ENCODE results near the gene EVC2.
"Not testable (repeated sequence)": the region's sequence is repeated elsewhere in the genome, so short reads cannot be mapped to it uniquely, and the experiment has no call there.

Gene EVC2

DNA sequence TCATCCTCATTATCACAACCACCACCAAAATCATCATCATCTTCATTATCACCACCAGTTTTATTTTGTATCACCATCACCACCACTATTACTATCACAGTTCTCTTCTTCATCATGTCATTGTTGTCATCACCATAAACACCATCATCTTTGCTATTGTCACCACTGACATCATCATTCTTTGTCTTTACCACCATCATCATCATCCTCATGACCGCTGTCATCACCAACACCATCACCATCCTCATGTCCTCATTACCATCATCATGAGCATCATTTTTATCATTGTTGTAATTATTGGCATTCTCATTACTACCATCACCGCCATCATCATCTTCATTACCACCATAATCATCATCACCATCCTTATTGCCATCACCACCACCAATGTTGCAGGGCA is 34.0 kb upstream of the EVC2 start:
- no peak for DNase-seq (ENCODE audit: low spot score)

DNA sequence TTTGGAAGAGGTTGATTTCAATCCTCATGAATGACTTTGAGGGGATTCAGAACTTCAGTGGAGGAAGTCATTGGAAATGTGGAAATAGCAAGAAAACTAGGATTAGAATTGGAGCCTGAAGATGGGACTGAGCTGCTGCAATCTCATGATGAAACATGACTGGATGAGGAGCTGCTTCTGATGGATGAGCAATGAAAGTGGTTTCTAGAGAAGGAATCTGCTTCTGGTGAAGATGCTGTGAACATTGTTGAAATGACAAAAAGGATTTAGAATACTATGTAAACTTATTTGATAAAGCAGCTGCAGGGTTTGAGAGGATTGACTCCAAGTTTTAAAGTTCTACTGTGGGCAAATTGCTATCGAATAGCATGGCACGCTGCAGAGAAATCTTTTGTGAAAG is 29.7 kb upstream of the EVC2 start:
- DNase-seq (ENCODE audit: low spot score), result no peak

DNA sequence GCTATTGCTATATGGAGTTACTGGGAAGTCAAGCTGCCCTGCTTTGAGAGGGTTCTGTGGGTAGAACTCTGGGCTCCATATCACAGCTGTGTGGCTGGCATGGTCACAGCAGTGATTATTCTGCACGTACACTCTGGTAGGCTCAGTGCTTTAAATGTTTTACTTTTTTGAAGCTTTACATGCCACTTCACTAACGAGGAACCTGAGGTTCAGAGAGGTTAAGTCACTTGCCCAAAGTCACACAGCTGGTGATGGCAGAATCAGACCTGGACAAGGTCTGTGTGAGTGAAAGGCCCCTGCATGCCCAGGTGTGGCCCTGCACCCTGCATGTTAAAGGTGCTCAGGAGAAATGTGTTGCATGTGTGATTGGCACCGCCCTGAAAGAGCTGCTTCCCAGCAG is 27.1 kb upstream of the EVC2 start:
- DNase-seq (ENCODE audit: low spot score), result no peak

DNA sequence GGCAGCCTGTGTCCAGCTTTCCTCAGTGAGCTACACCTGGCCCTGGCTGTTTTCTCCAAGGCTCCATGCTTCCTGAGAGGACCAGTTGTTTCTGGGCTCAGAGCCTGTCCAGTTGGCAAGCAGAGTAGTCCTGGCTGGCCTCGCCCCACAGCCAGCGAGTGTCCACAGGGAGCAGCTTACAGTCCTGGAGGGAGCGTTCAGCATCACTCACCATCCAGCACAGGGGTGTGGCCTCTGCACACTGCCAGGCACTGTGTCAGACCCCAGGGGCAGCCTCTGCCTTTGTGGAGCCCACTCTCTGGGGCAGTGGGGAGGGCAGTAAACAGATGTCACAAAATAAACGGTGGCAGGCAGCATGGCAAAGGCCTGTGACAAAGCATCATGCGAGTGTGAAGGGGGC is 26.5 kb upstream of the EVC2 start:
- no peak for DNase-seq (ENCODE audit: low spot score)

DNA sequence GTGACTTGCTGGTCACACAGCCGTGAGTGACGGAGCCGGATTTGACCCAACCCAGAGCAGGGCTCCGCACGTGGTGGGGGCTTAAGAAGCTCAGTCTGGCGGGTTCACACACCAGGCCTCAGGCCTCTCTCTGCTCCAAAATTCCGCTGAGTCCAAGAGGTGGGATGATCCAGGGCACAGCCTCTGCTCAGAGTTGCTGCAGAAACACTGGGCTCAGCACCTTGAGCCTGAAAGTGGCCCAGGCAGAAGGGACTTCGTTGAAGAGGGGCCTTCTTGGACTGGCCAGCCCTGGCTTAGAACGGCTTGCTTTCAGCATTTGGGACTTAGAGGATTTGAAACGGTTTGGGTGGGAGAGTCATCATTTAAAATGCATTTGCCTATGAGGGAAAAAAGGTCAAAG is 23.8 kb upstream of the EVC2 start:
- no peak for DNase-seq (ENCODE audit: low spot score)

DNA sequence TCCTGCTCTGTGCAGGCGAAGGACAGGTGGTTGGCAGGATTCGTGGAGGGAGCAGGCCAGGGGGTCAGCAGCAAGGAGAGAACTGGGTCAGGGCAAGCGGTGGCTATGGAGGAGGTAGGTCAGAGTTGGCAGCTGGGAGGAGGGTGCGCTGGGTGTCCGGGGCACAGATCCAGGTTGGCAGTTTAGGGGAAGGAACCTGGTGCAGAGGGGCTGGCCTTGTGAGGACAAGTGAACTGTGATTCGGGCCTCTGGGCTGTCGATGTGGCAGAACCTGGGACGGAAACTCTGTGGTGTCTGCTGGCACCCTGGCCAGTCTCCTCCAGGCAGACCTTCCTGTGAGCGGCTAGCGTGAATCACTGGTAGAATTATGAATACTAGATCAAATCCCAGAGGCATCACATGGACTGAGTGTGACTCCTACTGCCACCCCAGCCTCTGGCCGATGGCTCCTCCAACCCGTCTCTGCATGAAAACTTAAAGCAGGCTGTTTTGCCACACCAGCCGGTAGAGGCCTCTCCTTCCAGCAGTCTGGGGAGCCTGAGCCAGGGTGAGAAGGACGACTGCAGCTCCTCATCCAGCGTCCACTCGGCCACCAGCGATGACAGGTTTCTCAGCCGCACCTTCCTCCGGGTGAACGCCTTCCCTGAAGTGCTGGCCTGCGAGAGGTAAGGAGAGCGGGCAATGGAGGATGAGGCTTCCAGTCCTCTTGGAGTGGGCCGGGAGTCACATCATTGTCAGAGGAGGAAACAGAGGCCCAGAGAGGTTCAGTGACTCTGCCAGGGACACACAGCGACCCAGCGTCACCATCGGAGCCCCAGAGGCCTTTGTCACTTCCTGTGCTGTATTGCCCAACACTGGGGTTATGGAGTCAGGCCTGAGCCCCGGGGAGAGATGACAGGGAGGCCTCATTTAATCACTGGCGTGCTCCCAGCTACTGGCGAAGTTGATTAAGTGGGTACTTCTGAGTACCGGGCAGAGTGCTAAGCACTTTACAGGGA is 22.9 kb upstream of the EVC2 start:
- DNase-seq (ENCODE audit: low spot score), result no peak

DNA sequence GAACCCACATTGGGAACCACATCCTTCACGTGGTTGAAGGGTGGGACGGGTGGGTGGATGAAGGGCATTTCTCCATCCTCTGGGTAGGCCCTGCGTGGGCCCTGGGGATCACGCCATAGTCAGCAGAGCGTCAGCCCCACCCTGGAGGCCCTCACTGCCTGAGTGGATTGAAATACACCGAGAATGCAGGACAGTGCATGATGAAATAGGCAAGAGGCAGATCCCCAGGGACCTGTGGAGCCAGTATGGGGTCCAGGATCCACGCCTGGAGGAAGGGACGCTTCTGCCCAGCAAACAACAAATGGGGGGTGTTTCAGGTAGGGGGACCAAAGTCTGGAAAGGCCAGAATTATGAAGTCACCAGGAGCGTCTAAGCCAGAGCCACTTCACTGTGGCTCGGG is 22.1 kb upstream of the EVC2 start:
- no peak for DNase-seq (ENCODE audit: low spot score)

DNA sequence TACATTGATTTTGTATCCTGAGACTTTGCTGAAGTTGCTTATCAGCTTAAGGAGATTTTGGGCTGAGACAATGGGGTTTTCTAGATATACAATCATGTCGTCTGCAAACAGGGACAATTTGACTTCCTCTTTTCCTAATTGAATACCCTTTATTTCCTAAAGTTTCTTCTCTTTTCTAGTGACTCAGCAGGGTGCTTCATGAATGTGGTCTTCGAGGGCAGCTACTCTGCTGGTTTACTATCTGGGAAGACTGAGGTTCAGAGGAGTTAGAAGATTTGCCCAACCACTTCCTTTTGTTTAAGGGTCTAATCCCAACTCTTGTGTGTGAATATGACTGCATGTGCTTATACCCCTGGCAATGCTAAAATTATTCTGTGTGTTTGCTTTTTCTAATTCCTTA is 20.1 kb upstream of the EVC2 start:
- not testable (repeated sequence) for DNase-seq (ENCODE audit: low spot score)

DNA sequence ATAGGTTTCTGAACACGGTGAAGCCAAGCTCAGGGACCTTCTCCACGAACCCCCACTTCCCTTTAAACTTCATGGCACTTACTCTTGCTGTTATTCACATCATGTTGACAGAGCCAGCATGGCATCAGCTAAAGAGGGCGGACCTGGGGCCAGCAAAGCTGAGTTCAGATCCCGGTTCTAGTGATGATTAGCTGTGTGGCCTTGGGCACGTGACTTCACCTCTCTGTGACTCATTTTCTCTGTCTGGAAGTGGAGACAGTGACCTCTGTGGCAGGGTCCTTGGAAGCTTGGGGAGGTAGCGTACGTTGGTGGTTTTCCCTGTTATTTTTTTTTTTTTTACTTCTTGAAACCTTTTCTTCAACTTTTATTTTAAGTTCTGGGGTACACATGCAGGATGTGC is 16.0 kb upstream of the EVC2 start:
- no peak for DNase-seq (ENCODE audit: low spot score)

DNA sequence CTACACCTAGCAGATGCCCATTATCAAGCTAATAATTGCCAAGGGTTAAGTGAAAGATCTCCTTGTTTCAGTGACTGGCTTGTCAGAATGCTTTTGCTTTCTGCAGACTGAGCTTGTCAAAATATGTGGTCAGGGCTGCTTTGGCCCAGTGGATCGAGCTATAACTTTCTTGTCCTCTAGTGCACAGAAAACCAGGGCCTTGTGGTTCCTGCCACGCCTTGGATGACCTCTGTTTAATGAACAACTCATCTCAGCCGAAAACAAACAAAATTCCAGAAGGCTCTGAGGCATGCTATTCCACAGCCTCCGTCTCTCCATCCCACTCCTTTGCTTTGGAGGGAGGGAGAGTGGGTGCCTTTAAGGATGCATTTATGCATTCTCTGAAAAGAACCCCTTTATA is 14.0 kb upstream of the EVC2 start:
- DNase-seq (ENCODE audit: low spot score), result no peak

DNA sequence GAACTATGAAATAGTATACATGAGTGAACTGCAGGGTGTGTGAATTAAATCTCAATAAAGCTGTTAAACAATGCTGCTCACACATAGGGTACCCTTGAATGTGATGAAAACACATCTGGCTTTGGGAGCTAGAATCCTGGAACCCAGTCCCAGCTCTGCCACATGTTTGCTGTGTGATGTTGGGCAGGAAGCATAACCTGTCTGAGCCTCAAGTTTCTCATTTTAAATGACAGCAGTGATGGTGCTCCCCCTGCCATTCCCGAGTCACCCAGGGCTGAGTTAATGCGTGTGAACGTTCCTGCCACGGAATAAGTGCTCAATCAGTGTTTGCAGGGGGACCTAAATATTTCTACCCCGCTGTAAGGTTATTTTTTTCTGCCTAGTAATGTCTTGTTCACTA is 13.6 kb upstream of the EVC2 start:
- no peak for DNase-seq (ENCODE audit: low spot score)

DNA sequence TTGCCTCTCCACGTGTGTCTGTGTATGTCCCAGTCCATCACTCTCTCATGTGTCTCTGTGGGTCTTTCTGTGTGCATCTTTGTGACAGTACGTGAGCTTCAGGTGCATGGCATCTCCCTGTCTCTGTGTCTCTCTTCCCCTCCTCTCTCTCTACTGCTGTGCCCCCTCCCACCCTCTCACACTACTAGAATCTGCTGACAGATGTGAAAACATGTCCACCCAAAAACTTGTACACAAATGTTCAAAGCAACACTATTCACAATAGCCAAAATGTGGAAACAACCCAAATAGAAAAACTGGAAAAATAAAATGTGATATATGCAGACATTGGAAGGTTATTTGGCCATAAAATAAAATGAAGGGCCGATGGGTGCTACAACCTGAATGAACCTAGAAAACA is 12.6 kb upstream of the EVC2 start:
- no peak for DNase-seq (ENCODE audit: low spot score)

DNA sequence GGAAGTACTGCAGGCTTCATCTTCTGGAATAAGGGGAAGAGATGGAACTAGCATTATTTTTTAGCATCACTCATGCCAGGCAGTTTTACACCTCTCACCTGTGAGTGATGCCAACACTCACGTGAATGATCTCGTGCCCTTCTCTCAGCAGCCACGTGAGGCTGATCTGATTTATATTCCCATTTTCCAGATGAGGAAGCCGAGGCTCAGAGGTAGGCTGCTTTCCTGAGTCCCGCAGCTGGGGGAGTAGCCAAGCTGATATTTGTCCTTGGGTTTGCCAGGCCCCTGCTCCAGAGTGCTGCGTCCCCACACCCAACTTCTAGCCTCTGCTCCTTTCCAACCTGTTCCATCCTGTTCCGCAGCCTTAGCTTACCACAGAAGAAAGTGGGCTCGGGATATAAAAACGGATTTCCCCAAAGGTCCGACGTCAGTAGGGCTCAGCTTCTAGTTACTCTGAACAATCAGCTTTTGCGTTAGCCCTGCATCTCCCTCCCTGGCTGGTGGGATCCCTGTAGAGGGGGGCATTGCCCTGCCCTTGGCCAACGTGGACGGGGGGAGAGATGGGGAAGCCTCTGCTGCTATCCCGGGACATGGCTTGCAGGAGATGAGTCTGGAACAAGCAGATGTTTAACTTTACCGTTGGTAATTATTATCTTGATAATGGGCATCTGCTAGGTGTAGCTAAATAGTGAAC is 11.9 kb upstream of the EVC2 start:
- no peak for DNase-seq (ENCODE audit: low spot score)

DNA sequence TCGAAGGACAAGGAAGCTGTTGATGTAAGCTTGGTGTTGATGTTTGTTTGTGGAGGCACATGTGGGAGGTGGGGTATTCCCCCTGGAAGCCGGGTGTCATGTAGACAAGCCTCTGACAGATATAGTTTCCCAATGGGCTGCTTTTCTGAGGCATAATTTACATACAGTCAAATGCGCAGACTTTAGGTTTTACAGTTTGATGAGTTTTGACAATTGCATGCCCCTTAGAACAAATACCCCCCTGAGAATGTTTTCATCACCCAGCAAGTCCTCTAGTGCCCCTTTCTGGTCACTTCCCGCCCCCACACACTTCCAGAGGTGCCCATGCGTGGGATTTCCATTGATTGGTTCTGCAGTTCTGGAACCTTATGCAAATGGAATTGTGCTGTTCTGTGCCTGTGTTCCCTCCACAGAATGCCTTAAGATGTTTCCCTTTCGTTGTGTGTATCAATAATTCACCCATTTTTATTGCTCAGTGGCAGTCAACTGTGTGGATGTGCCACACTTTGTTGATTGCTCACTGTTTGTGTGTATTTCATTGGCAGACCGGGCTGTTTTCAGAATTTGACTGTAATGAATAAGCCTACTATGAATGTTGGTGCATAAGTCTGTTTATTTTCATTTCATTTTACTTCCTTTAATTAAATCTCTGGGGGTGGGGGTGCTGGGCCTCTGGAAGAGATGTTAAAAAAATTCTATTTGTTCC is 11.1 kb upstream of the EVC2 start:
- DNase-seq (ENCODE audit: low spot score), result no peak

DNA sequence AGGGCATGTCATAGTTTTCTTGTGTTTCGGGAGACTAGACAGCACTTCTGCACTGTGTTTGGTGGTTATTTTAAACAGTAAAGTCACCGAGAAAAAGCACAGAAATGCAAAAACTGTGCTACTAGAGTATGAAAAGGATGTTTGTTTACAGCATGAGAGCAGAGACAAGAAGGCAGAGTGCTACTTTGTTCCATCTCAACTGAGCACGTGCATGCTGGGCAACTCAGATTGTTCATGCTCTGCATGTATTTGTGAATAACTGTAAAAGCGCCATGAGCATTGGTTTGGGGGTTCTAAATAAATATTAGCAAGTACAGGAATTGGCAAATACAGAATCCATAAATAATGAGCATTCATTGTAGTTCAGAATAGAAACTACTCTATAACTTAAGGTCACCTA is 10.1 kb upstream of the EVC2 start:
- DNase-seq (ENCODE audit: low spot score), result no peak

DNA sequence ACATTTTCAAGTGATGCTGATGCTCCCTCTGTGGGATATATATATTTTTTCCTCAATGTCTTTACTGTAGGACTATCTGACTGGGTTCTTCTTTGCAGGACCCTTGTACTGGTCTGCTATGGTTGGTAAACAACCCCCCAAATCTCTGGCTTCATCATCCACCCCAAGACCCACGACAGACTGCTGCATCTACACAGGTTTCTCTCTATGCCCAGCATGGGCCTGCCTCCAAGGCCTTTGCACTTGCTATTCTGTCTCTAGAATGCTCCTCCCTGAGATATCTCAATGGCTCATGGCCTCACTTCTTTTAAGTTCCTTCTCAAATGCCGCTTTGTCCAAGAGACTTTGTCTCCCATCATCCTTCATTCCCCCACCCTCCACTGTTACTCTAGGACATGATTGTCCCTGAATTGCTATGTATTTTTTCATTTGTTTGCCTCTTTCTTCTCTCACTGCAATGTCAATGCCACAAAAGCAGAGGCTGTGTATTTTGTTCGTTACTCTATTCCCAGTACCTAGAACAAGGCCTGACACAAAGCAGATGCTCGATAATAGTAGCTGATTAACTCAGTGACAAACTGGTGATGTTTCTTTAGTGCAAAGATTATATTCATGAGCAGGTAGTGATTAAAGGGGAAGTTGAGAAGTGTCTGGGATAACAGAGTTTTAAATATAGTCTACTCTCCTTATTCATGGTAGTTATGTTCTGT is 9.2 kb upstream of the EVC2 start:
- DNase-seq (ENCODE audit: low spot score), result no peak

DNA sequence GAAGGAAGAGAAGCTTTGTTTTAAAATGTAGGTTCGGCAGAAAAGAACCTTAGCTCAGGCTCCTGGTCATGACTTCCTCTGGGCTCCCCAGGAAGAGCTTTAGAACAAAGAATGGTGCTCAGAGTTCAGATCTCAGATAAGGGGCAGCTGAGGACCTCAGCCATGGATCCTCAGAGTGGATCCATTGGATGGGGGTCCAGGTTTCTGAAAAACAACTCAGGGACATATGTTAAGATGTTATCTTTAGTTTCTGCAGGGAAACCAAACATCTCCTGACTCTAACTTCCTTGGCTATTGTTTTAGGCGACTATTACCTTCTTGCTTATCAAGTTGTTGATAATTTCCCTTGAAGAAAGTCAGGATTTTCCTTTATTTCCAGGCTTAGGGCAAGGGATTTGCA is 8.0 kb upstream of the EVC2 start:
- no peak for DNase-seq (ENCODE audit: low spot score)

DNA sequence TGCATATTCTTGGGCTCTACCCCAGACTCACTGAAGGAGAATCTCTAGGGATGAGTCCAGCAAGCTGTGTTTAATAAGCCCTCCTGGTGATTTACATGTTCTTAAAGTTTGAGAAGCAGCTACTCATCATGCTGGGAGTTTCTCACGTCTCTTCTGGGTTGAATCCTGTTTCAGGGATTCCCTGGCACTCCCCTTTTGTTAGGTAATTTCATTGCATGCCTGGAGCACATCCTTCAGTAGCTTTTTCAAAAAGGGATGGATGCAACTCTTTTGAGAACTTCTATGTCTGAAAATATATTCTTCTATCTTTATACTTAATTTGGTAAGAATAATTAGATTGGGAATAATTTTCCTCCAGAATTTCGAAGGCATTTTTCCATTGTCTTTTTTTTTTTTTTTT is 7.0 kb upstream of the EVC2 start:
- DNase-seq (ENCODE audit: low spot score), result no peak

DNA sequence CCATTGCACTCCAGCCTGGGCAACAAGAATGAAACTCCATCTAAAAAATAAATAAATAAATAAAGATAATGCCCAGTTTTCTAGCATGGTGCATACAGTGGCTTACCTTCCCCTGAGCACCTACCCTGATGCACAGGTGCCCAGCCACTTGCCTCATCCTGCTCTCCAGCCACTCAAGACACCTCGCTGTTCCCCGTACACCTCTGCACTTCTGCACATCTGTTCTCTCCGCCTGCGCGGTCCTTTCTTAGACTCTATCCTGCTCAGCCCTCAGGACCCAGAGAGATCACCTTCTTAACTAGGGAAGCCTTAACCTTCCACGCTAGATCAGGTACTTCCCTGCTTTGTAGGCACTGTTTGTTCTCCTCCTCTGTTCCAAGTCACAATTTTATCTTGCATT is 5.5 kb upstream of the EVC2 start:
- no peak for DNase-seq (ENCODE audit: low spot score)

DNA sequence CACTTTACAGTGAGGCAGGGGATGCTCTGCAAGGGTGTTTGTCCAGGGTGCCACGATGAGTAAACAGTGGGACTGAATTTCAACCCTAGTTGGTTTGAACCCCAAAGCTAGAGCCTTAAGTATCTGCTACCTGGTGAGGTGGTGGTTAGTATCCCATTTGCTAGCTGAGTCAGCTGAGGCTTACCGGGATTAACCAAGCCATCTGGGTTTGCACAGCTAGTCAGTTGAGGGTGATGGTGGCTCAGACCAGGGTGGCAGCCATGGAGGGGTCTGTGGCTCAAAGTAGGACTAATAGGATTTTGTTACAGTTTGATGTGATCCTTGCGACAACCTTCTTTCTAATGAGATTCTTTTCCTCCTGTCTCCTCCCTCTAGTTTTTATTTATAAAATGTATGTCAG is 4.6 kb upstream of the EVC2 start:
- no peak for DNase-seq (ENCODE audit: low spot score)

DNA sequence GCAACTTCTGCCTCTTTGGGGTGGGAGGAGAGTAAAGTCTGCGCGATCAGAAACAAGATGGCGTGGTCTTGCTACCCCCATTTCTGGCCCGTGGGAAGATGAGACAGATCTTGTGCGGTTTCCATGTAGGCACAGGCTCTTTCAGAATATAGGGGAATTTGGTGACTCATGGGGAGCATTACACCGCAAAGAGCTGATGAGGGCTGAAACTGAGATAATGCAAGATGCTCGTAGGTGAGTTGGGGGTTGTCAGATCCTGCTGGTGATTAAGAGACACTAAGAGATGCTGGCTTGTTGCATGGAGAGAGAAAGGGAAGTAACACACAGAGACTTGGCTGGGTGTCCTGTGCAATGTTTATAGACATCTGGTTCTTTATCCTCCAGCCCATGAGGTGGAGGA is 4.2 kb upstream of the EVC2 start:
- no peak for DNase-seq (ENCODE audit: low spot score)

DNA sequence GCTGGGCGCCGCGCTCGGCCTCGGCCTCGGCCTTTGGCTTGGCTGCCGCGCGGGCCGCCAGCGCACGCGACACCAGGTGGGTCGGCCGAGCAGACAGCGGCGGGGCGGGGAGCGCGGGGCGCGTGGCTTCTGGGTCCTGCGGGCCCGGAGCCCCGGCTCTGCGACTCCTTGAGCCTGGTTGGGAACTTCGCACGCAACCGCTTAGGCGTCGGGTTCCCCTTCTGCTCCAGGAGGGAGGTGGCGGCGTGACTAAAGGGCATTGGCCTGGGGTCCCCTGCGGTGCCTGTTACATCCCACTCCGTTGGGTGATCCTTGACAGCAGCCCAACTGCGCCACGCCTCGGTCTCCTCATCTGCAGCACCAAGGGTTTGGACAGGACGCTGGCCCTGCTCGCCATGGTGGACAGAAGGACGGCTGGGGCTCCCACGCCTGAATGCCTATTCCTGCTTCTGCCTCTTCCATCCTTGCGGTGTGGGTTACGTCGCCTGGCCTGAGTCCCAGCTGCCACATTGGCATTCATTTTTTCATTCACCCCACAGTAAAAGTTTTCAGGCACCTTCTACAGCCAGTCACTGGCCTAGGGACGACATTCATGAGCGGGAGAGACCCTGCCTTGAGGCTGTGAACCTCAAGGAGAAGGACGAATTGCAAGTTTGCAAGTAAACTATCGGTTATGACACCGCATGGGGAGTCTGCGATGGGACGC is 3.3 kb upstream of the EVC2 start:
- no peak for DNase-seq (ENCODE audit: low spot score)

Measured in D341Med (cell line).